SH-SY5Y (cell line): ENCODE results near the gene CTDSP1.

Experiments used
- GATA2 ChIP-seq: IDR thresholded peaks from 2 replicates; pipeline ENCODE4 v1.6.1; 2011; ENCODE audit warnings: mild to moderate bottlenecking, low read depth, low read length
- GATA3 ChIP-seq: IDR thresholded peaks from 2 replicates; pipeline ENCODE4 v1.6.1; 2011; ENCODE audit warnings: low read depth, mild to moderate bottlenecking, low read length, moderate library complexity

- no peak for TF ChIP-seq GATA2
- no peak for TF ChIP-seq GATA3
Measured at GRCh38 chr2:218366621-218367414, 32.9 kb upstream of the CTDSP1 start.
